NOMO-1 treated with dmso at 0.1 percent for 144 hours (cell line): ENCODE results near the gene LRRC8E.
"Not testable (repeated sequence)": the region's sequence is repeated elsewhere in the genome, so short reads cannot be mapped to it uniquely, and the experiment has no call there.

ENCODE experiments used
- DNase-seq: peaks from one replicate; lab custom pipeline; 2025; ENCODE audit not compliant: unreplicated experiment; lab: John Stamatoyannopoulos, UW

Gene LRRC8E

GRCh38 chr19:7883796-7884570, 4.3 kb upstream of the LRRC8E start:
- DNase-seq, result no peak

- no peak for DNase-seq
Observed at GRCh38 chr19:7885818-7886217, 2.5 kb upstream of the LRRC8E start.

GRCh38 chr19:7887408-7888144, 734 bp upstream of the LRRC8E start:
- DNase-seq, result no peak

- DNase-seq, result no peak
Observed at GRCh38 chr19:7888826-7889217, 512 bp downstream of the LRRC8E start.

- not testable (repeated sequence) for DNase-seq
Observed at GRCh38 chr19:7893362-7894101, 5.2 kb downstream of the LRRC8E start.

- DNase-seq, result no peak
Observed at GRCh38 chr19:7894612-7895309, 6.5 kb downstream of the LRRC8E start.

GRCh38 chr19:7895565-7895964, 7.3 kb downstream of the LRRC8E start:
- DNase-seq, result no peak

GRCh38 chr19:7897292-7897691, 9.0 kb downstream of the LRRC8E start:
- DNase-seq, result no peak

- no peak for DNase-seq
Observed at GRCh38 chr19:7898967-7899366, 10.7 kb downstream of the LRRC8E start.

GRCh38 chr19:7899751-7900378, 11.6 kb downstream of the LRRC8E start:
- DNase-seq, result no peak

GRCh38 chr19:7900401-7900870, 12.1 kb downstream of the LRRC8E start:
- no peak for DNase-seq

GRCh38 chr19:7900931-7901330, 12.6 kb downstream of the LRRC8E start:
- DNase-seq, result no peak

GRCh38 chr19:7901337-7901736, 13.0 kb downstream of the LRRC8E start:
- no peak for DNase-seq

GRCh38 chr19:7902796-7903243, 14.5 kb downstream of the LRRC8E start:
- DNase-seq, result no peak

- DNase-seq, result peak; percentile 98
Observed at GRCh38 chr19:7903244-7904073, 15.1 kb downstream of the LRRC8E start, which contains the start of gene MAP2K7. TSS of gene MAP2K7 (plus strand) at chr19:7903877. CDS start at chr19:7903945, 68 bp downstream.

GRCh38 chr19:7904074-7905020, 16.0 kb downstream of the LRRC8E start:
- DNase-seq, result no peak

- no peak for DNase-seq
Observed at GRCh38 chr19:7905268-7905667, 17.0 kb downstream of the LRRC8E start.

- no peak for DNase-seq
Observed at GRCh38 chr19:7905859-7906258, 17.5 kb downstream of the LRRC8E start.
